ENCODE results near the gene FAAP20. TPM values are rescaled to one million over a fixed set of nuclear protein-coding genes. Genes with fewer than 3 reads are reported as not detected.

The FAAP20 gene
- total RNA-seq, 1 donor from 2014 or later: 114 TPM

DNA sequence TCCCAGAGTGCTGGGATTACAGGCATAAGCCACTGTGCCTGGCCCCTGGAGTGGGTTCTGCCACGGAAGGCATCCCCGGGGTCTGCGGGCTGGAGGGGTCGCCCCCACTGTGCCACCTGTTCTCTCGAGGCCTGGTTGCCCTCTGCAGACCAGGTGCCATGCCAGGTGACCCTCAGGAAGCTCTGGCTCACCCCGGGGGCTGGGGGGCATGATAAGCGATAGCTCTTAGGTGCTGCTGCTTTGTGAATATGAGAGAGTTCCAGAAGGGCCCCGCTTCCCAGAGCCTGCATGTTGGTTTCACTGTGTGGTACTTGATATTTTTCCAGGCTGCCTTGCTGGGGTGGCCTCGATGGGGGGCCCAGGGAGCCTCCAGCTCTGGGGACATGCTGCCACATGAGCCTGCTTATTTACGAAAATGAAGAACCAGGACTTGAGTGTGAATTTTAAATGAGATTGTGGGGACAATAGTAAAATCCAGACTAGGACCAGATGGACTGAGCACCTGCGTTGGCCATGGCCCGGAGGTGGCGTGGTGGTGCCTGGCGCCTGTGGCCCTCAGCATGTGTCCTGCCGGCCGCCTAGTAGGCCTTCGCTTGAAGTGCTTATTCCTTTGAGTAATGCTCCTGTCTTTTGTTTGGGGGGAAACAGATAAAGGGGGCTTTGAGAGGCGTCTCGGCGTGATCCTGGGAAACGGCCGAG, 40.9 kb upstream of the FAAP20 start:
- TF ChIP-seq, protein P1, sequence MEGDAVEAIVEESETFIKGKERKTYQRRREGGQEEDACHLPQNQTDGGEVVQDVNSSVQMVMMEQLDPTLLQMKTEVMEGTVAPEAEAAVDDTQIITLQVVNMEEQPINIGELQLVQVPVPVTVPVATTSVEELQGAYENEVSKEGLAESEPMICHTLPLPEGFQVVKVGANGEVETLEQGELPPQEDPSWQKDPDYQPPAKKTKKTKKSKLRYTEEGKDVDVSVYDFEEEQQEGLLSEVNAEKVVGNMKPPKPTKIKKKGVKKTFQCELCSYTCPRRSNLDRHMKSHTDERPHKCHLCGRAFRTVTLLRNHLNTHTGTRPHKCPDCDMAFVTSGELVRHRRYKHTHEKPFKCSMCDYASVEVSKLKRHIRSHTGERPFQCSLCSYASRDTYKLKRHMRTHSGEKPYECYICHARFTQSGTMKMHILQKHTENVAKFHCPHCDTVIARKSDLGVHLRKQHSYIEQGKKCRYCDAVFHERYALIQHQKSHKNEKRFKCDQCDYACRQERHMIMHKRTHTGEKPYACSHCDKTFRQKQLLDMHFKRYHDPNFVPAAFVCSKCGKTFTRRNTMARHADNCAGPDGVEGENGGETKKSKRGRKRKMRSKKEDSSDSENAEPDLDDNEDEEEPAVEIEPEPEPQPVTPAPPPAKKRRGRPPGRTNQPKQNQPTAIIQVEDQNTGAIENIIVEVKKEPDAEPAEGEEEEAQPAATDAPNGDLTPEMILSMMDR (IDR thresholded peaks at IDR 0.05; ENCODE audit: insufficient read depth, low read depth, low read length): no peak
- no peak for TF ChIP-seq EZH2 (IDR thresholded peaks at IDR 0.05; ENCODE audit: insufficient read depth, low read length)
- Mint-ChIP-seq H3K27me3 (ENCODE audit: low read depth, unreplicated experiment) (no peaks in the 10 kb centered on the region), H3K4me1 (ENCODE audit: low read depth, unreplicated experiment) (peaks cover 40% of the 10 kb centered on the region), H3K4me3 (ENCODE audit: unreplicated experiment) (no peak overlapping the region), H3K36me3 (ENCODE audit: low read depth, unreplicated experiment) (peaks cover 8% of the 10 kb centered on the region), H3K9me3 (ENCODE audit: unreplicated experiment) (no peaks in the 10 kb centered on the region), H3K27ac (ENCODE audit: unreplicated experiment) (peak overlapping the region; percentile 89)
- peaks cover 100% of the 10 kb centered on the region for H3K79me2 ChIP-seq (ENCODE audit: insufficient read depth, low read length)
- H3K4me2 ChIP-seq (ENCODE audit: low read length): no peak overlapping the region
- H4K20me1 ChIP-seq (ENCODE audit: insufficient read depth, low read length): peaks cover 100% of the 10 kb centered on the region
- H3K27ac ChIP-seq (ENCODE audit: low read depth, low read length): no peak overlapping the region
- DNase-seq (ENCODE audit: low read depth): no peak
- H3K4me1 ChIP-seq (ENCODE audit: insufficient read depth, low read length): peaks cover 70% of the 10 kb centered on the region
- no peak overlapping the region for H3K9ac ChIP-seq (ENCODE audit: low read length)
- FAIRE-seq: no peak
- no peak overlapping the region for H3K4me3 ChIP-seq (ENCODE audit: insufficient read depth, low read depth, low read length)
- H2AFZ ChIP-seq (ENCODE audit: low read depth, low read length): no peak overlapping the region
- H3K9me3 ChIP-seq (ENCODE audit: insufficient read depth, low read depth, low read length): no peaks in the 10 kb centered on the region
- H3K36me3 ChIP-seq (ENCODE audit: insufficient read depth, low read length): no peaks in the 10 kb centered on the region
- H3K27me3 ChIP-seq (ENCODE audit: insufficient read depth, low read length): no peaks in the 10 kb centered on the region

DNA sequence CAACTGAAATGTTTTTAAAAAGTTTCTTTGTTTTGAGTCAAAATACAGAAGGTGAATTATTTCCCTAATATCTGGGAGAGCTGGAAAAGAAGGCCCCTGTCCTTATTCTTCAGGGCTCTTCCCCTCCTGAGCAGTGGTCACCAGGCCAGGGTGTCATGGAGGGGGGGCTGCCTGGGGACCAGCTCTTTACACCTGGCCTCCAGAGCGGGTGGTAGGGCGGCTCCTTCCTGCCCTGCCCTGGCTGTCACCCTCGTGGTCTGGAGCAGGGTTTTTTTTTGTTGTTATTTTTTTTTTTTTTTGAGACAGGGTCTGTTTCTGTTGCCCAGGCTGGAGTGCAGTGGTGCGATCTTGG, 40.2 kb upstream of the FAAP20 start:
- no peak overlapping the region for H3K4me3 ChIP-seq (ENCODE audit: insufficient read depth, low read depth, low read length)
- Mint-ChIP-seq H3K27ac (ENCODE audit: unreplicated experiment) (peak overlapping the region; percentile 58), H3K9me3 (ENCODE audit: unreplicated experiment) (no peaks in the 10 kb centered on the region), H3K27me3 (ENCODE audit: low read depth, unreplicated experiment) (no peaks in the 10 kb centered on the region), H3K4me3 (ENCODE audit: unreplicated experiment) (peak overlapping the region; percentile 69), H3K4me1 (ENCODE audit: low read depth, unreplicated experiment) (peaks cover 38% of the 10 kb centered on the region), H3K36me3 (ENCODE audit: low read depth, unreplicated experiment) (peaks cover 8% of the 10 kb centered on the region)
- no peak for TF ChIP-seq EZH2 (IDR thresholded peaks at IDR 0.05; ENCODE audit: insufficient read depth, low read length)
- TF ChIP-seq, protein P1 (IDR thresholded peaks at IDR 0.05; ENCODE audit: insufficient read depth, low read depth, low read length): no peak
- H4K20me1 ChIP-seq (ENCODE audit: insufficient read depth, low read length): peaks cover 100% of the 10 kb centered on the region
- peaks cover 100% of the 10 kb centered on the region for H3K79me2 ChIP-seq (ENCODE audit: insufficient read depth, low read length)
- peak overlapping the region; percentile 37 for H3K27ac ChIP-seq (ENCODE audit: low read depth, low read length)
- no peak overlapping the region for H2AFZ ChIP-seq (ENCODE audit: low read depth, low read length)
- H3K4me1 ChIP-seq (ENCODE audit: insufficient read depth, low read length): peaks cover 63% of the 10 kb centered on the region
- H3K27me3 ChIP-seq (ENCODE audit: insufficient read depth, low read length): no peaks in the 10 kb centered on the region
- no peaks in the 10 kb centered on the region for H3K9me3 ChIP-seq (ENCODE audit: insufficient read depth, low read depth, low read length)
- H3K36me3 ChIP-seq (ENCODE audit: insufficient read depth, low read length): no peaks in the 10 kb centered on the region
- H3K9ac ChIP-seq (ENCODE audit: low read length): peak overlapping the region; percentile 47
- DNase-seq (ENCODE audit: low read depth): no peak
- FAIRE-seq: no peak
- peak overlapping the region; percentile 95 for H3K4me2 ChIP-seq (ENCODE audit: low read length)
